ENCODE results near the gene NR2C2.

The NR2C2 gene

DNA sequence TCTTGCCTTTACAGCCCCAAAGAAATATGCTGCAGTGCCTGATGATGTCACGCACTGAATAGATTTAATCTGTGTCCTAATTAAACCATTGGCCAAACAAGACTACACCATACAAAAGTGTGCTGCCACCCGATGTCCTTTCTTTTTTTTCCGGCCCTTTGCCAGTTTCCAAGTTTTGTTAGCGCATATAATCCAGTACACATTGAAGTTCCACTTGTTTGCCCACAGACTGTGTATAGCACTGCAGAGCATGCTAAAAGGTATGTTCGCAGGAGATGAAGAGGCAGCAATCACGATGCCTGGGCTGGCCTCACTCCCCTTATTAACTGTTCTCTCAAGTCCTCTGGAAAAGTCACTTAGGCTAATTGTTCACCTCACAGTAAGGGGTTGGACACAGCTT lies 90.9 kb downstream of the NR2C2 start:
- TF ChIP-seq, protein P1, sequence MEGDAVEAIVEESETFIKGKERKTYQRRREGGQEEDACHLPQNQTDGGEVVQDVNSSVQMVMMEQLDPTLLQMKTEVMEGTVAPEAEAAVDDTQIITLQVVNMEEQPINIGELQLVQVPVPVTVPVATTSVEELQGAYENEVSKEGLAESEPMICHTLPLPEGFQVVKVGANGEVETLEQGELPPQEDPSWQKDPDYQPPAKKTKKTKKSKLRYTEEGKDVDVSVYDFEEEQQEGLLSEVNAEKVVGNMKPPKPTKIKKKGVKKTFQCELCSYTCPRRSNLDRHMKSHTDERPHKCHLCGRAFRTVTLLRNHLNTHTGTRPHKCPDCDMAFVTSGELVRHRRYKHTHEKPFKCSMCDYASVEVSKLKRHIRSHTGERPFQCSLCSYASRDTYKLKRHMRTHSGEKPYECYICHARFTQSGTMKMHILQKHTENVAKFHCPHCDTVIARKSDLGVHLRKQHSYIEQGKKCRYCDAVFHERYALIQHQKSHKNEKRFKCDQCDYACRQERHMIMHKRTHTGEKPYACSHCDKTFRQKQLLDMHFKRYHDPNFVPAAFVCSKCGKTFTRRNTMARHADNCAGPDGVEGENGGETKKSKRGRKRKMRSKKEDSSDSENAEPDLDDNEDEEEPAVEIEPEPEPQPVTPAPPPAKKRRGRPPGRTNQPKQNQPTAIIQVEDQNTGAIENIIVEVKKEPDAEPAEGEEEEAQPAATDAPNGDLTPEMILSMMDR (conservative IDR thresholded peaks at IDR 0.05; ENCODE audit: low read depth, low read length) = no peak
- DNase-seq (ENCODE audit: low read depth) = no peak

DNA sequence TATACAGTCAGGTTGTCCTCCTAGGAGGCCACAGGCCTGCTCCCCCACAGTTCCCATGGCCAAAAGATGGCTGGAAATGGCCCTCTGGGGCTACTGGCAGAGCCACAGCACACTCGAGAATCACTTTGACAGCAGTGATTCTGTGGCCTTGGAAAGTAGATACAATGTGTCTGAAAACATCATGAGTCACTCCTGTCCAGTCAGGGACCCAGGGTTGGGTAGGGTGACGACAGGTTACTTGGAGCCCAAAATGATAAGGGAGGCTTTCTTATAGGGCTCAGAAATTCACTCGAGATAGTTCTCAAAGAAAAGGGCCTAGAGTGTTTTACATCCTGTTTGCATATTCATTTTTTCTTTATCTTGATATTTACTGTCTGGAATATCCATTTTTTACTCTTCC lies 93.5 kb downstream of the NR2C2 start:
- H3K4me3 ChIP-seq (ENCODE audit: low read depth, low read length) = no peak overlapping the region
- no peak for DNase-seq (ENCODE audit: low read depth)
- TF ChIP-seq, protein P1 (conservative IDR thresholded peaks at IDR 0.05; ENCODE audit: low read depth, low read length) = no peak

More for the DNA sequence above, 90.9 kb downstream of the NR2C2 start:
- no peak overlapping the region for H3K4me3 ChIP-seq (ENCODE audit: low read depth, low read length)

DNA sequence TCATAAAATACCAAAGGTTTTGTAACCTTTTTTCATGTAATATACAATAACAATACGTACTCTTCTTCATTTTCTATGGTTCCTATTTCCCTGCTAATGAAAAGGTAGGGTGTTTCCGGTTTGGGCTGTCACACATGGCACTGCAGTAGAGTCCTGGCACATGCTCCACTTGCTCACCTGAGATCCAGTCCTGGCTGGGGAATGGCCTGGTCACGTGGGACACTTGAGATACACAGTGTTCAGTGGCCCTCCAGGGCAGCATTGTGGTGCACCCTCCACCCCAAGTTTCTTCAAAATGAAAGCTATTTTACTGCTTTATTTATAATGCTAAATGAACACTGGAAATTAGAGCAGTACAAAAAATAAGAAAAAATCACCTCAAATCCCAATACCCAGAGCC lies 94.6 kb downstream of the NR2C2 start:
- H3K4me3 ChIP-seq (ENCODE audit: low read depth, low read length) = no peak overlapping the region
- no peak for DNase-seq (ENCODE audit: low read depth)
- TF ChIP-seq, protein P1 (conservative IDR thresholded peaks at IDR 0.05; ENCODE audit: low read depth, low read length) = no peak

DNA sequence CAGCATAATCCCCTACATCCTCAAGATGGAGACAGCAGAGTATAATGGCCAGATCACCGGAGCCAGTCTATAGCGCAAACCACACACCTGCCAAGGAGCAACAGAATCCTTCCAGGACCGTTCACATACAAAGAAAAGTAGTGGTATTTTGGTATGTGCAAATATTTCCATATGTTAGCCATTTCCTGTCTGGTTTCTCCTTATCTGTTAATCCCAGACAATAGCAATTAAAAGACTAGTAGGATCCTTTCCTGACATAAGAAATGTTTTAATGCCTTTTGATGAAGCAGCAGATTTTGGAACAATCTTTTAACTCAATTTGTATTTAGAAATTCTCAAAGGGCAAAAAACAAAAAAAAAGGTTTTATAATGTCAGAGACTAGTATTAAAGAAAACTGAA lies 95.6 kb downstream of the NR2C2 start:
- H3K4me3 ChIP-seq (ENCODE audit: low read depth, low read length) = no peak overlapping the region
- TF ChIP-seq, protein P1 (conservative IDR thresholded peaks at IDR 0.05; ENCODE audit: low read depth, low read length) = no peak
- DNase-seq (ENCODE audit: low read depth) = peak; percentile 43

DNA sequence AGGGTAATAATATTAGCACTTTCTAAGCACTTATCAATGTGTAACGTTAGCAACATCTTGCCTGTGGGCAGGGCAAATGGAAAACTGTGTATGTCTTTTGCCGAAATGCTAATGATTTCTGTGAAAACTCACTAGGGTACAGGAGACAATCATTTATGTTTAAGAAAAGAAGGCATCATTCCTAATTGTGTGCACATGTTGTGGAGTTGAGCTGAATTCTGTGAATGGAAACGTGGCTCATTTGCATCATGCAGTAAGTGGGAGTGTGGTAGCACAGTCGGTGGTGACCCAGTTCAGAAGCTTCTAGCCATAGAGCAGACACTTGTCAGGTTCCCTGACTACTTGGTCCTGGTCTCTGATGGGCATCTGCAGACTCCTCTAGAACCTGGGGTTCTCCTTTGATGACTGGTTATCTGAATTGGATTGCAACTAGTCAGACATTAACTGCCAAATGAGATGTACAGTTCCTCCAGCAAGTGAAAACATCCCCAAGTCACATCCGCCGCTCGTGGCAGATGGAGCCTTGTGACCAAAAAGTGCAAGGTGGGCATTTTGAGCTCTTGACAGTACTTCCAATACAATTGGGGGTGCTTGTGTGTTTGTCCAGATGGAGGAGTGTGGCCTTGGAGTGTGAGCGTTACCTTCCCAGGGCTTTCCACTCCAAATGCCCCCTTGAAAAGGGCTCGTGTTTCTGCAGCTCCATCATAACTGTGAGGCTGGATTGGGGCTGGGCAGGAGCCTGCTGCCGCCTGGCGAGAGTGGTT lies 96.2 kb downstream of the NR2C2 start:
- TF ChIP-seq, protein P1 (conservative IDR thresholded peaks at IDR 0.05; ENCODE audit: low read depth, low read length) = no peak
- no peak for DNase-seq (ENCODE audit: low read depth)
- no peak overlapping the region for H3K4me3 ChIP-seq (ENCODE audit: low read depth, low read length)

DNA sequence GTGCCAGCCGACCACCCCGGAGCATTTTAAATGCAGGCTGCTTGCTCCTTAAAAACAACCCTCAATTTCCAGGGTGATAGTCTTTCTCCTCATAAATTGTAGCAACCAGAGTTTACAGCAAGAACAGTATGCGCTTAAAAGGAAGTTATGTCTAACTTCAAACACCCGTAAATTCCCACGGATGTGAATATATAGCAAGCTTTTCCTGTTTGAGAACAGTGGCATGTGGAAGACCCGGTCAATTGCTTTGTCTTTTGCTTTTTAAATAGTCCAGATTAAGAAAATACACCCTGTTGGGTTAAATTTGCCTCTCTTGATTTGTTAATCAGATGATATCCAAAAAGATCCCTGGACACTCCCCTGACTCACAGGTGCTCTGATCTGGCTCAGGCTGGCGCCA lies 96.9 kb downstream of the NR2C2 start:
- no peak overlapping the region for H3K4me3 ChIP-seq (ENCODE audit: low read depth, low read length)
- TF ChIP-seq, protein P1 (conservative IDR thresholded peaks at IDR 0.05; ENCODE audit: low read depth, low read length) = no peak
- no peak for DNase-seq (ENCODE audit: low read depth)

DNA sequence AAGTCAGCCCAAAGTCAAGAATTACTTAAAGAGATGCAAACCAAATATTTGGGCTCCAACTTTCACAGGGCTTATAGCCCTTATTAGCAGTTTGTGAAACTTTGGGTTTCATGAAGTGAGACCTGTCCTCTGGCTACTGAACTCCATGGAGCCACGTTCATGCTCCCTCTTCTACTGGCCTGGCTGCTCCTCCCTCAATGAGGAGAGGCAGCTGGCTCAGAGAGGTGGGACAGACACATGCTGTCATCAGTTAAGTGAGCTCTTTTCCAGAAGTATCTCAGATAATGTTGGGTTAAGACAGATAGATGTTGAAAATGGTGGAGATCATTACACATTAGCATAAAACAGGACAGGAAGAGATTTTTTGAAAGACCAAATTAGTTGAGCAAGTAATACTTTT lies 98.3 kb downstream of the NR2C2 start:
- TF ChIP-seq, protein P1 (conservative IDR thresholded peaks at IDR 0.05; ENCODE audit: low read depth, low read length) = no peak
- H3K4me3 ChIP-seq (ENCODE audit: low read depth, low read length) = no peak overlapping the region
- no peak for DNase-seq (ENCODE audit: low read depth)
